ENCODE results near the gene HES3.

HES3 gene

DNA sequence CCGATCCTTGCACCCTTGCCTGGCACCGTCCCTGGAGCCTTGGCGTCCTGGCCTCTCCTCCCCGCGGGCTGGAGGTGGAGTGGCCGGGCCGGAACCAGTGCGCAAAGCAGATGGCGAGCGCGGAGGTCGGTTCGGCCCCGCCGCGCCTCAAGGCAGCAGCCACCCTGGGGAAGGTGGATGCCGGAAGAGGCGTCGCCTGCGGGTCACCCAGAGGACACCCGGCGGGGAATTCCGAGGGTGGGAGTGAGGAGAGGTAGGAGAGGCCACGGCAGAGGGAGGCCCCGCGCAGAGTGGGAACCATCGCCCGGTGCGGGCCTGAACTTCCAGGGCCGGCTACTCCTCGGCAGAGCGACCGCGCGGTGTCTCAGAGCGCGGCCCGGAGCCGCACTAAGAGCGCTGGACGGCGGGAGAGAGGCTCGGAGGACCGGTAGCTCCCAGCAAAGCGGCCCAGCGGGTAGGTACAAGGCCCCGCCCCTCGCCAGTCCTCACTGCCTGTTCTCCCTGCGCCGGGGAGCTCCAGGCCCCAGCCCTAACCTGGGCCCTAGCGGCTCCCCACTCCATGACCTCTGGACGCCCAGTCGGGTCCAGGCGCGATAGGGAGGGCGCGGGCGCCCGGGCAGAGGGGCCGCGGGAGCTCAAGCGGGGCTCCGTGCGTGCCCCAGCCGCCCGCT, 38.0 kb upstream of the HES3 start, which contains the start of gene RNF207:
Gene RNF207, plus strand, starts transcription at position 271 of the 671 bp plus-strand sequence. CDS start 417 bp downstream, outside the sequence.
- TF ChIP-seq ZNF274 (IDR thresholded peaks at IDR 0.05; ENCODE audit: low read depth, low read length) (no peak), SUZ12 (IDR thresholded peaks at IDR 0.05; ENCODE audit: extremely low read depth, insufficient read depth, insufficient read length) (no peak), YY1 (IDR thresholded peaks at IDR 0.05; ENCODE audit: insufficient read depth, insufficient read length) (no peak)
- Histone ChIP-seq H3K4me1 (ENCODE audit: insufficient read depth, insufficient read length) (peaks cover 5% of the 10 kb centered on the region), H3K36me3 (ENCODE audit: insufficient read depth, insufficient read length, low read length) (no peaks in the 10 kb centered on the region), H3K4me3 (ENCODE audit: insufficient read length, low read depth) (peak within 1 kb of the TSS; percentile 39), H3K27me3 (ENCODE audit: insufficient read depth, insufficient read length) (peaks cover 5% of the 10 kb centered on the region), H3K9me3 (ENCODE audit: insufficient read depth, low read length) (no peaks in the 10 kb centered on the region), H3K9ac (ENCODE audit: insufficient read length, low read depth) (peak within 1 kb of the TSS; percentile 70)
- DNase-seq (ENCODE audit: low read depth, low spot score), result no peak

- Histone ChIP-seq H3K4me3 (ENCODE audit: insufficient read length, low read depth) (no peak overlapping the region), H3K4me1 (ENCODE audit: insufficient read depth, insufficient read length) (peaks cover 5% of the 10 kb centered on the region), H3K27me3 (ENCODE audit: insufficient read depth, insufficient read length) (peaks cover 5% of the 10 kb centered on the region), H3K9ac (ENCODE audit: insufficient read length, low read depth) (peak overlapping the region; percentile 70), H3K36me3 (ENCODE audit: insufficient read depth, insufficient read length, low read length) (no peaks in the 10 kb centered on the region), H3K9me3 (ENCODE audit: insufficient read depth, low read length) (no peaks in the 10 kb centered on the region)
- no peak for DNase-seq (ENCODE audit: low read depth, low spot score)
- no peak for TF ChIP-seq ZNF274 (IDR thresholded peaks at IDR 0.05; ENCODE audit: low read depth, low read length)
- no peak for TF ChIP-seq SUZ12 (IDR thresholded peaks at IDR 0.05; ENCODE audit: extremely low read depth, insufficient read depth, insufficient read length)
- TF ChIP-seq YY1 (IDR thresholded peaks at IDR 0.05; ENCODE audit: insufficient read depth, insufficient read length), result no peak
Measured at GRCh38 chr1:6206520-6206855, 37.5 kb upstream of the HES3 start.

GRCh38 chr1:6207075-6207885, 36.7 kb upstream of the HES3 start:
- H3K9ac ChIP-seq (ENCODE audit: insufficient read length, low read depth), result no peak overlapping the region
- H3K9me3 ChIP-seq (ENCODE audit: insufficient read depth, low read length), result no peaks in the 10 kb centered on the region
- no peak for TF ChIP-seq YY1 (IDR thresholded peaks at IDR 0.05; ENCODE audit: insufficient read depth, insufficient read length)
- no peak for TF ChIP-seq ZNF274 (IDR thresholded peaks at IDR 0.05; ENCODE audit: low read depth, low read length)
- no peak for TF ChIP-seq SUZ12 (IDR thresholded peaks at IDR 0.05; ENCODE audit: extremely low read depth, insufficient read depth, insufficient read length)
- no peak overlapping the region for H3K4me3 ChIP-seq (ENCODE audit: insufficient read length, low read depth)
- H3K4me1 ChIP-seq (ENCODE audit: insufficient read depth, insufficient read length), result peaks cover 5% of the 10 kb centered on the region
- H3K27me3 ChIP-seq (ENCODE audit: insufficient read depth, insufficient read length), result peaks cover 5% of the 10 kb centered on the region
- no peaks in the 10 kb centered on the region for H3K36me3 ChIP-seq (ENCODE audit: insufficient read depth, insufficient read length, low read length)
- no peak for DNase-seq (ENCODE audit: low read depth, low spot score)

GRCh38 chr1:6207921-6208320, 36.1 kb upstream of the HES3 start:
- no peak overlapping the region for H3K4me3 ChIP-seq (ENCODE audit: insufficient read length, low read depth)
- no peak overlapping the region for H3K9ac ChIP-seq (ENCODE audit: insufficient read length, low read depth)
- peaks cover 5% of the 10 kb centered on the region for H3K27me3 ChIP-seq (ENCODE audit: insufficient read depth, insufficient read length)

GRCh38 chr1:6208723-6209660, 35.0 kb upstream of the HES3 start:
- no peak for TF ChIP-seq SUZ12 (IDR thresholded peaks at IDR 0.05; ENCODE audit: extremely low read depth, insufficient read depth, insufficient read length)
- TF ChIP-seq YY1 (IDR thresholded peaks at IDR 0.05; ENCODE audit: insufficient read depth, insufficient read length), result no peak
- no peak for TF ChIP-seq ZNF274 (IDR thresholded peaks at IDR 0.05; ENCODE audit: low read depth, low read length)
- peak overlapping the region; percentile 30 for H3K4me3 ChIP-seq (ENCODE audit: insufficient read length, low read depth)
- peaks cover 5% of the 10 kb centered on the region for H3K27me3 ChIP-seq (ENCODE audit: insufficient read depth, insufficient read length)

More at GRCh38 chr1:6207921-6208320, 36.1 kb upstream of the HES3 start:
- Histone ChIP-seq H3K36me3 (ENCODE audit: insufficient read depth, insufficient read length, low read length) (no peaks in the 10 kb centered on the region), H3K9me3 (ENCODE audit: insufficient read depth, low read length) (no peaks in the 10 kb centered on the region), H3K4me1 (ENCODE audit: insufficient read depth, insufficient read length) (peaks cover 5% of the 10 kb centered on the region)
- no peak for DNase-seq (ENCODE audit: low read depth, low spot score)
- no peak for TF ChIP-seq YY1 (IDR thresholded peaks at IDR 0.05; ENCODE audit: insufficient read depth, insufficient read length)
- no peak for TF ChIP-seq SUZ12 (IDR thresholded peaks at IDR 0.05; ENCODE audit: extremely low read depth, insufficient read depth, insufficient read length)
- TF ChIP-seq ZNF274 (IDR thresholded peaks at IDR 0.05; ENCODE audit: low read depth, low read length), result no peak

GRCh38 chr1:6209661-6210580, 34.1 kb upstream of the HES3 start:
- Histone ChIP-seq H3K4me3 (ENCODE audit: insufficient read length, low read depth) (peak overlapping the region; percentile 30), H3K36me3 (ENCODE audit: insufficient read depth, insufficient read length, low read length) (no peaks in the 10 kb centered on the region), H3K9me3 (ENCODE audit: insufficient read depth, low read length) (no peaks in the 10 kb centered on the region), H3K4me1 (ENCODE audit: insufficient read depth, insufficient read length) (peaks cover 5% of the 10 kb centered on the region), H3K27me3 (ENCODE audit: insufficient read depth, insufficient read length) (peaks cover 5% of the 10 kb centered on the region), H3K9ac (ENCODE audit: insufficient read length, low read depth) (peak overlapping the region; percentile 42)
- DNase-seq (ENCODE audit: low read depth, low spot score), result no peak
- no peak for TF ChIP-seq ZNF274 (IDR thresholded peaks at IDR 0.05; ENCODE audit: low read depth, low read length)

More at GRCh38 chr1:6208723-6209660, 35.0 kb upstream of the HES3 start:
- Histone ChIP-seq H3K4me1 (ENCODE audit: insufficient read depth, insufficient read length) (peaks cover 5% of the 10 kb centered on the region), H3K9me3 (ENCODE audit: insufficient read depth, low read length) (no peaks in the 10 kb centered on the region), H3K36me3 (ENCODE audit: insufficient read depth, insufficient read length, low read length) (no peaks in the 10 kb centered on the region), H3K9ac (ENCODE audit: insufficient read length, low read depth) (peak overlapping the region; percentile 42)
- DNase-seq (ENCODE audit: low read depth, low spot score), result no peak
